Neural cell (in vitro differentiated cells): Measurements from ENCODE around the gene RGS3. TPM values are rescaled to one million over a fixed set of nuclear protein-coding genes. Genes with fewer than 3 reads are reported as not detected.

Experiments
- H2AFZ ChIP-seq: fragments of 200-600, 300-800 bp; sonication (generic), shearing (Covaris generic); 2 replicates; pipeline ENCODE4 v1.6.0; 2014; ENCODE audit warnings: low read depth, mild to moderate bottlenecking, antibody characterized with exemption, low read length, moderate library complexity
- H3F3A ChIP-seq: fragments of 200-600 bp; shearing (Covaris generic); 2 replicates; pipeline ENCODE4 v1.6.1; 2016; ENCODE audit warnings: mild to moderate bottlenecking, moderate library complexity, mixed read lengths, antibody characterized with exemption, low read length; ENCODE audit not compliant: insufficient read depth, poor library complexity, severe bottlenecking
- H3K27ac ChIP-seq: fragments of 200-600, 300-800 bp; sonication (generic), shearing (Covaris generic); 2 replicates; pipeline ENCODE4 v1.5.1; 2014; ENCODE audit warnings: mild to moderate bottlenecking, low read length, moderate library complexity
- H3K27me3 ChIP-seq: fragments of 300-800, 200-600 bp; sonication (generic), shearing (Covaris generic); 2 replicates; pipeline ENCODE4 v1.6.0; 2014; ENCODE audit warnings: mild to moderate bottlenecking, low read depth, low read length, moderate library complexity; ENCODE audit not compliant: insufficient read depth
- H3K36me3 ChIP-seq: fragments of 300-800, 200-600 bp; sonication (generic), shearing (Covaris generic); 2 replicates; pipeline ENCODE4 v1.5.1; 2014; ENCODE audit warnings: mild to moderate bottlenecking, antibody characterized with exemption, low read length, moderate library complexity; ENCODE audit not compliant: insufficient read depth
- H3K4me2 ChIP-seq: fragments of 300-800, 200-600 bp; sonication (generic), shearing (Covaris generic); 2 replicates; pipeline ENCODE4 v1.6.0; 2014; ENCODE audit warnings: mild to moderate bottlenecking, low read length
- H3K4me3 ChIP-seq: fragments of 300-800, 200-600 bp; sonication (generic), shearing (Covaris generic); 2 replicates; pipeline ENCODE4 v1.5.1; 2014; ENCODE audit warnings: mild to moderate bottlenecking, low read length, moderate library complexity
- H3K79me2 ChIP-seq: fragments of 200-600 bp; shearing (Covaris generic); replicated peaks from 2 replicates; pipeline ENCODE4 v1.6.0; 2014; ENCODE audit warnings: mild to moderate bottlenecking, low read length, moderate library complexity; ENCODE audit not compliant: insufficient read depth
- H3K9ac ChIP-seq: fragments of 300-800, 200-600 bp; sonication (generic), shearing (Covaris generic); 2 replicates; pipeline ENCODE4 v1.6.1; 2016; ENCODE audit warnings: mild to moderate bottlenecking, low read length, mixed read lengths
- H3K9me2 ChIP-seq: fragments of 200-600 bp; shearing (Covaris generic); 2 replicates; pipeline ENCODE4 v1.6.1; 2016; ENCODE audit warnings: mild to moderate bottlenecking, low read length, mixed read lengths; ENCODE audit not compliant: insufficient read depth
- H3K9me3 ChIP-seq: fragments of 200-600, 300-800 bp; sonication (generic), shearing (Covaris generic); 2 replicates; pipeline ENCODE4 v1.6.1; 2016; ENCODE audit warnings: mild to moderate bottlenecking, mixed run types, low read length, moderate library complexity, mixed read lengths
- H4K20me1 ChIP-seq: fragments of 200-600 bp; shearing (Covaris generic); 2 replicates; pipeline ENCODE4 v1.6.1; 2016; ENCODE audit warnings: mild to moderate bottlenecking, mixed run types; ENCODE audit not compliant: insufficient read depth
- CTCF ChIP-seq: fragments of 450-650 bp; IDR thresholded peaks from 2 replicates; pipeline ENCODE4 v1.5.1; 2014; ENCODE audit warnings: antibody characterized with exemption, mild to moderate bottlenecking, moderate library complexity; ENCODE audit not compliant: poor library complexity, severe bottlenecking
- EP300 ChIP-seq: fragments of 450-650 bp; conservative IDR thresholded peaks from 2 replicates; pipeline ENCODE4 v1.6.1; 2014; ENCODE audit warnings: antibody characterized with exemption, mild to moderate bottlenecking, moderate library complexity; ENCODE audit not compliant: poor library complexity, severe bottlenecking
- EZH2 ChIP-seq: fragments of 200-600, 300-800 bp; shearing (Covaris generic), sonication (generic); IDR thresholded peaks from 2 replicates; pipeline ENCODE4 v1.6.1; 2014; ENCODE audit warnings: antibody characterized with exemption, low read length, borderline replicate concordance, mild to moderate bottlenecking; ENCODE audit not compliant: insufficient read depth, poor library complexity, severe bottlenecking
- MXI1 ChIP-seq: fragments of 450-650 bp; conservative IDR thresholded peaks from 2 replicates; pipeline ENCODE4 v1.6.1; 2014; ENCODE audit warnings: antibody characterized with exemption, mild to moderate bottlenecking; ENCODE audit not compliant: poor library complexity, severe bottlenecking
- POLR2AphosphoS5 ChIP-seq: IDR thresholded peaks from 2 replicates; pipeline ENCODE4 v1.6.1; 2012
- RAD21 ChIP-seq: fragments of 450-650 bp; conservative IDR thresholded peaks from 2 replicates; pipeline ENCODE4 v1.6.1; 2014; ENCODE audit warnings: antibody characterized with exemption, mild to moderate bottlenecking, moderate library complexity
- REST ChIP-seq: IDR thresholded peaks from 2 replicates; pipeline ENCODE4 v1.6.1; 2012; ENCODE audit warnings: borderline replicate concordance
- SMC3 ChIP-seq: fragments of 450-650 bp; conservative IDR thresholded peaks from 2 replicates; pipeline ENCODE4 v1.6.1; 2014; ENCODE audit warnings: antibody characterized with exemption, mild to moderate bottlenecking, moderate library complexity; ENCODE audit not compliant: poor library complexity
- TAF1 ChIP-seq: IDR thresholded peaks from 2 replicates; pipeline ENCODE4 v1.6.1; 2012; ENCODE audit warnings: low read depth
- polyA plus RNA-seq: library from polyadenylated mRNA; depleted of rRNA; stranded (reverse); fragments of >200 nt; gene quantifications from 2 replicates; pipeline ENCODE4 v1.2.3, GENCODE V29; 2014

Gene RGS3
- polyA plus RNA-seq, 1 donor from 2014 or later = 25.3 TPM

GRCh38 chr9:113532809-113533190 is 69.3 kb downstream of the RGS3 start:
- Histone ChIP-seq H3K4me3 (no peak overlapping the region), H3K9ac (no peak overlapping the region), H3K4me2 (no peak overlapping the region), H3K27me3 (no peaks in the 10 kb centered on the region), H3F3A (no peaks in the 10 kb centered on the region), H3K27ac (no peak overlapping the region), H3K36me3 (no peaks in the 10 kb centered on the region), H3K79me2 (no peaks in the 10 kb centered on the region), H3K9me2 (no peaks in the 10 kb centered on the region), H2AFZ (no peak overlapping the region), H3K9me3 (no peaks in the 10 kb centered on the region), H4K20me1 (no peaks in the 10 kb centered on the region)
- TF ChIP-seq EP300 (no peak), CTCF (no peak), REST (no peak), POLR2AphosphoS5 (no peak), EZH2 (no peak), SMC3 (no peak), TAF1 (no peak)

- H4K20me1 ChIP-seq = no peaks in the 10 kb centered on the region
- no peaks in the 10 kb centered on the region for H3K9me3 ChIP-seq
- no peak for TF ChIP-seq EZH2
- TF ChIP-seq CTCF = no peak
- no peak for TF ChIP-seq RAD21
- TF ChIP-seq POLR2AphosphoS5 = no peak
- no peak for TF ChIP-seq EP300
- TF ChIP-seq MXI1 = no peak
- TF ChIP-seq REST = no peak
- TF ChIP-seq TAF1 = no peak
- TF ChIP-seq SMC3 = no peak
- no peak overlapping the region for H3K9ac ChIP-seq
- H3F3A ChIP-seq = no peaks in the 10 kb centered on the region
- no peaks in the 10 kb centered on the region for H3K9me2 ChIP-seq
- H2AFZ ChIP-seq = no peak overlapping the region
- H3K27me3 ChIP-seq = no peaks in the 10 kb centered on the region
- H3K36me3 ChIP-seq = no peaks in the 10 kb centered on the region
- H3K27ac ChIP-seq = no peak overlapping the region
- H3K4me2 ChIP-seq = no peak overlapping the region
- no peaks in the 10 kb centered on the region for H3K79me2 ChIP-seq
- H3K4me3 ChIP-seq = no peak overlapping the region
Measured at GRCh38 chr9:113533335-113534225, 70.1 kb downstream of the RGS3 start.
